NCI-H2196 treated with DMSO at 0.1 percent for 48 hours (cell line): ENCODE results near the gene WFS1.

Source experiments
- DNase-seq: peaks from one replicate; lab custom pipeline; 2025; ENCODE audit not compliant: unreplicated experiment; lab: John Stamatoyannopoulos, UW

WFS1 gene

GRCh38 chr4:6235901-6236640 lies 33.6 kb upstream of the WFS1 start:
- no peak for DNase-seq

- DNase-seq, result no peak
Measured at GRCh38 chr4:6236816-6237390, 32.7 kb upstream of the WFS1 start.

- no peak for DNase-seq
Measured at GRCh38 chr4:6239486-6239885, 30.2 kb upstream of the WFS1 start.

GRCh38 chr4:6239968-6240367 lies 29.7 kb upstream of the WFS1 start:
- DNase-seq, result no peak

- DNase-seq, result no peak
Measured at GRCh38 chr4:6241062-6241845, 28.4 kb upstream of the WFS1 start.

GRCh38 chr4:6242271-6243029 lies 27.2 kb upstream of the WFS1 start:
- no peak for DNase-seq

- DNase-seq, result no peak
Measured at GRCh38 chr4:6245246-6246169, 24.1 kb upstream of the WFS1 start.

- no peak for DNase-seq
Measured at GRCh38 chr4:6246170-6246634, 23.4 kb upstream of the WFS1 start.

GRCh38 chr4:6248394-6248793 lies 21.3 kb upstream of the WFS1 start:
- no peak for DNase-seq

- peak; percentile 25 for DNase-seq
Measured at GRCh38 chr4:6250235-6250983, 19.2 kb upstream of the WFS1 start.

- no peak for DNase-seq
Measured at GRCh38 chr4:6250984-6251295, 18.7 kb upstream of the WFS1 start.

- DNase-seq, result no peak
Measured at GRCh38 chr4:6251365-6251764, 18.3 kb upstream of the WFS1 start.

- DNase-seq, result no peak
Measured at GRCh38 chr4:6252051-6252450, 17.6 kb upstream of the WFS1 start.

GRCh38 chr4:6253111-6253510 lies 16.5 kb upstream of the WFS1 start:
- no peak for DNase-seq

GRCh38 chr4:6253961-6254360 lies 15.7 kb upstream of the WFS1 start:
- no peak for DNase-seq

GRCh38 chr4:6256141-6256540 lies 13.5 kb upstream of the WFS1 start:
- DNase-seq, result no peak

GRCh38 chr4:6257247-6258025 lies 12.2 kb upstream of the WFS1 start:
- no peak for DNase-seq

- DNase-seq, result no peak
Measured at GRCh38 chr4:6258026-6258360, 11.7 kb upstream of the WFS1 start.

GRCh38 chr4:6258741-6259140 lies 10.9 kb upstream of the WFS1 start:
- DNase-seq, result no peak
